Measurements from ENCODE around the gene MPC1.

The MPC1 gene

DNA sequence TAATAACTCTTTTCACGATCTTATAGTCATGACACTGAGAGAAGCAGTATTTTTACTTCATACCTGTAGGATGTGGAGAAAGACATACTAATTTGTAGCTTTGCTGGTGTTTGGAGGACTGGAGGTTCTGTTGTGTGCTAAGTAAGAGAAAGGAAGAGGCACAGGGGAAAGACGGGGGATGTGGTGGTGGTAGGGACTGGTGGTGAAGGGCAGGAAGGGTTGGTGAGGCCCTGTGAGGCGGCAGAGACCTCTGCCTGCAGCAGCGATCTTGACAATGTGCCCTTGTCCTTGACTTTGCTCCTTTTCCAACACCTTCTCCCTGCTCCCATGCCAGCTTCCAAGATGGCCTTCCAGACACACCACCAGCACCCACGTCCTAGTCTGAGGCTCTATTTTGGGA, 32.6 kb upstream of the MPC1 start:
- TF ChIP-seq, protein P1, sequence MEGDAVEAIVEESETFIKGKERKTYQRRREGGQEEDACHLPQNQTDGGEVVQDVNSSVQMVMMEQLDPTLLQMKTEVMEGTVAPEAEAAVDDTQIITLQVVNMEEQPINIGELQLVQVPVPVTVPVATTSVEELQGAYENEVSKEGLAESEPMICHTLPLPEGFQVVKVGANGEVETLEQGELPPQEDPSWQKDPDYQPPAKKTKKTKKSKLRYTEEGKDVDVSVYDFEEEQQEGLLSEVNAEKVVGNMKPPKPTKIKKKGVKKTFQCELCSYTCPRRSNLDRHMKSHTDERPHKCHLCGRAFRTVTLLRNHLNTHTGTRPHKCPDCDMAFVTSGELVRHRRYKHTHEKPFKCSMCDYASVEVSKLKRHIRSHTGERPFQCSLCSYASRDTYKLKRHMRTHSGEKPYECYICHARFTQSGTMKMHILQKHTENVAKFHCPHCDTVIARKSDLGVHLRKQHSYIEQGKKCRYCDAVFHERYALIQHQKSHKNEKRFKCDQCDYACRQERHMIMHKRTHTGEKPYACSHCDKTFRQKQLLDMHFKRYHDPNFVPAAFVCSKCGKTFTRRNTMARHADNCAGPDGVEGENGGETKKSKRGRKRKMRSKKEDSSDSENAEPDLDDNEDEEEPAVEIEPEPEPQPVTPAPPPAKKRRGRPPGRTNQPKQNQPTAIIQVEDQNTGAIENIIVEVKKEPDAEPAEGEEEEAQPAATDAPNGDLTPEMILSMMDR (IDR thresholded peaks at IDR 0.05; ENCODE audit: control extremely low read depth, extremely low read depth, low read depth, missing control alignments), result no peak
- ChIA-PET POLR2A (no interaction called here), CTCF (interaction anchor here (1.6 kb wide), 1 partner anchor 180 kb away, joined by 3 read pairs; no protein-coding TSS in a partner anchor)
- DNase-seq (ENCODE audit: extremely low spot score), result no peak

DNA sequence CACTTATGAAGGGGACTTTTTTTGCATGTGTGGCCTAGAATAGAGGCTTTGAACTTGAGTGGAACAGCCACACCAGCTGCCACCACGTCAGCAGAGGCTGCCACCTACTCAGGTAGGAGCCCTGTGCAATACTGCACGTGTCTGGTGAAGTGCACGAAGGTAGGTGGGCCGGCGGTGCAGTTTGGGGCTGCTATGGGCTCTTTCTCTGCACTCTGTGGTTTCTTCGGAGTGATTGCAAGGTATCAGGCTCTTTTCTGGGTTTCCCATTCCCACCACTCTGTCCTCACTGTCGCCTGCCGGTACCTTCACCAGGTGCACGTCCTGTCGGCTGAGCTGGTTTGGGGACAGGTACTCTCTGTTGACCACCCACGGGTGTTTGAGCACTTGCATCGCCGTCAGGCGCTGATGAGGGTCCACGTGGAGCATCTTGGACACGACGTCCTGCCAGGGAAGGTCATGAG, 30.8 kb upstream of the MPC1 start:
- no peak for DNase-seq (ENCODE audit: extremely low spot score)
- TF ChIP-seq, protein P1 (IDR thresholded peaks at IDR 0.05; ENCODE audit: control extremely low read depth, extremely low read depth, low read depth, missing control alignments), result no peak
- ChIA-PET CTCF (interaction anchor here (1.3 kb wide), 1 partner anchor 12 kb away, joined by 8 read pairs; no protein-coding TSS in a partner anchor), POLR2A (no interaction called here)

DNA sequence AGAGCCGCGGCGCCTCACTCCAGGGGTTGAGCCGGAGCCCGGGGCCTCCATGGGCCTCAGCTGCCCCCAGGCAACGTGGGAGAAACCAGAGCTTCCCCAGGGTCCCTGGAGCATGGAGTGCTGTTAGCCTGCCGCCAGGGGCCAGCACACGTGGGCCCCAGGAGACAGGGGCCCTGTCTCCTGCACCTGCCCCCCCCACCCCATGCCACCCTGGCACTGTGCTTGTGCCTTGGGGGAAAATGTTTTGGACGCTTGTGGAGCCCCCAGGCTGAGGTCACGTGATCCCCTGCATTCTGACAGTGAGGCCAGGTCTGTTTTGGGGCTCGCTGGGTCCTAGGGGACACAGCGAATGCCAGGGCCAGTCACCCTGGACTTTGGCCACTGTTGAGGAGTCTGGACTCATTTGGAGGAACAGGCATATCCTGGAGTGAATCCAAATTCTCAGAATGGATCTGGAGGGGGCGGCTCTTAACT, 30.2 kb upstream of the MPC1 start:
- TF ChIP-seq, protein P1 (IDR thresholded peaks at IDR 0.05; ENCODE audit: control extremely low read depth, extremely low read depth, low read depth, missing control alignments), result no peak
- CTCF ChIA-PET, result interaction anchor here (1.3 kb wide), 1 partner anchor 12 kb away, joined by 8 read pairs; no protein-coding TSS in a partner anchor
- POLR2A ChIA-PET, result no interaction called here
- no peak for DNase-seq (ENCODE audit: extremely low spot score)

DNA sequence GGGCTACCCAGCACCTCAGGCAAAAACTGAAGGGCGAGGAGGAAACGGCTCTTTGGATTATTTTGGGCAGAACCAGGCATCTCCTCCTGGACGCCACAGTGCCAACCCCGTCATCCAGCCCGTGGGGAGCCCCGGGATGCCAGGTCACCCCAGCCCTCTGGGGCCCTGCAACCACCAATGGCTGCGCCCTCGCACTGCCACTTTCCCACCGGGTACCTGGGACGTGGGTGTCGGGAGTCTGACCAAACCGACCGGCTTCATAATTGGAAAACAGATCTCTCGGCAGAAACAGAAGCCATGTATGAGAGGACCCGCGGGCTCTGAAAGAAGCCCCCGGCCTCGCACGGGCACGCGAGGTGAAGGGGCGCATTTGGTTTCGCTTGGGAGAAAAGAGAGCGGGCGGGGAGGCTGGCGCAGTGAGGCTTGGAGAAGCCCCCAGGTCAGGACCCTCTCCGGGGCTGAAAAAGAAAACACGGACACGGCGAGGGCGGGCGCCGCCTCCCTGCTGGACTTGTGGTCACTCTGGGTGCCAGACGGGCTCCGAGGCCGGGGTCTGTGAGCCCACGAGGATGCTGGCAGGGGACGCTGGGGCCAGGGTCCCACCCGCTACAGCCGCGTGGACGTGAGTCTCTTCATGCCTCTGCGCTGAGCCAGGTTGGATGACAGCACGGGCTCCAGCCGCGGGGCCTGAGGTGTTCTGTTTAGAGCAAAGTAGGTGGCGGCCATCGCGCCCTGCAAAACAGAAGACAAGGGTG, 29.6 kb upstream of the MPC1 start:
- CTCF ChIA-PET, result interaction anchor here (3.8 kb wide), 1 partner anchor 11 kb away, joined by 26 read pairs; no protein-coding TSS in a partner anchor
- POLR2A ChIA-PET, result no interaction called here

DNA sequence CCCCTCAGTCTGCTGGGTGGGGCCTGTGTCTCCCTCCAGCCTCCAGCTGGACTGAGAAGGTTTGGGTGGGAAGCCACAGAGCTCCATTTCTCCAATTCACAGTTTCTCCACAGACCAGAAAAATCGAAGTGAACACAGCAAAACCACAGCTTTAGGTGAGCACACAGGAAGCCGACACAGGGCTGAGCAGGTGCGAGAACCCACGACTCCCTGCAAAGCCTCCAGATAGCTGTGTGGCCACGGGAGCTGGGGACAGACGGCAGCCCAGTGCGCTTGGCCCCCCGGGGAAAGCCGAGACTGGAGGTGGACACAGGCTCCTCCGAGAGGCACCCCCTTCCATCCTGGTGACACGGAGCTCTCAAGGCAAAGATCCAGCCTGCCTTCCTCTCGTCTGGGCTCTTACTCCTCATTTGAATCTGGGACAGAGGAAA, 29.0 kb upstream of the MPC1 start:
- POLR2A ChIA-PET, result no interaction called here
- no peak for DNase-seq (ENCODE audit: extremely low spot score)
- CTCF ChIA-PET, result interaction anchor here (3.8 kb wide), 1 partner anchor 11 kb away, joined by 26 read pairs; no protein-coding TSS in a partner anchor
- TF ChIP-seq, protein P1 (IDR thresholded peaks at IDR 0.05; ENCODE audit: control extremely low read depth, extremely low read depth, low read depth, missing control alignments), result no peak

More for the DNA sequence above, 29.6 kb upstream of the MPC1 start:
- DNase-seq (ENCODE audit: extremely low spot score), result no peak
- TF ChIP-seq, protein P1 (IDR thresholded peaks at IDR 0.05; ENCODE audit: control extremely low read depth, extremely low read depth, low read depth, missing control alignments), result no peak

DNA sequence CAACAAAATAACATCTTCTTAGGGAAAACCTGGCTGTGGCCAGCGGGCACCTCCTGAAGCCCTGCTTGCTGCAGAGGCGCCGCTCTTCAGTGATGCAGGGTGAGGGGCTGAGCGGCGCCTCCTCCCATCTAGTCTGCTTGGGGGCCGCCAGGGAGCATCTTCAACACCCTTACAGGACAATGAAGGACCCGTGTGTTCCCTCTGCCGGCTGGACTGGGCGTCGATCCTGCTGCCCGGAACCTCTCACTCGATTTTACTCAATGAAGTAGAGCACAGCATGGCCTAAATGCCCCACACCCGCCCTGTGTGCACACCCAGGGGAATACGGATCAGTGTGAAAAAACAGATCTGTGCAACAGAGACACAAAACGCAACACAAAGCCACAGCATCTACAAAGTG, 28.5 kb upstream of the MPC1 start:
- POLR2A ChIA-PET, result no interaction called here
- CTCF ChIA-PET, result interaction anchor here (3.8 kb wide), 1 partner anchor 10 kb away, joined by 26 read pairs; no protein-coding TSS in a partner anchor
- no peak for DNase-seq (ENCODE audit: extremely low spot score)

More for the DNA sequence above, 28.5 kb upstream of the MPC1 start:
- TF ChIP-seq, protein P1 (IDR thresholded peaks at IDR 0.05; ENCODE audit: control extremely low read depth, extremely low read depth, low read depth, missing control alignments), result no peak
